Airway epithelial cell (primary cell): ENCODE data around the gene MFSD6L. TPM values are rescaled to one million over a fixed set of nuclear protein-coding genes. Genes with fewer than 3 reads are reported as not detected.

Experiments used
- total RNA-seq: library from RNA; depleted of rRNA; stranded (reverse); fragments of >200 nt; gene quantifications from 2 replicates; pipeline ENCODE4 v1.2.3, GENCODE V29; 2015

Gene MFSD6L, protein sequence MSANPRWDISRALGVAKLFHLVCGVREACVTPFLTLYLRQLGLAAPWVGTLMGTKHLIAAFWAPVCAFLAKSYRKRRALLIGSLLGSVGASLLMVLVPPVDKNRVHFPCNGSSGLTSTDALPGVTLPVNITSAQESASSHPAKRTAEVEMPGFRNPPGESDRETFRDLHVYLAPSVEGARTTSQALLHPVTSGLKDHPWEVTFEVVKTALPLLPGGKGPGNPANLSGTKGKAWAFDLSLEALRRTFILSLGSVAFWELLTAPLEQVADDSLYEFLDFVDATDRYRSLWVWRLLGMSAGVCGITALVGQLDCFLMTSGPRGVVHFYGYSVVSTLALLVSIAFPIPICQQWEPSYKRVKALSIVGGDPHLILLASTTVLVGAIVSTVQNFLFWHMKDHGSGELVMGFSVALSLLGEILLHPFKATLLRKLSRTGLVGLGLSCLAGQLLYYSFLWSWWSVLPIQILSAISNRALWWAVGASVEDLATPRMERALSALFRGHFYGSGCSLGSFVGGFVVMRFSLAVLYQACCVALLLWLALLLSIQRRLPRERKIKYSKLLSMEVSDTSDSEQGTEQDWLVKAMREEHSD
- total RNA-seq, result not detected in 2 replicates

DNA sequence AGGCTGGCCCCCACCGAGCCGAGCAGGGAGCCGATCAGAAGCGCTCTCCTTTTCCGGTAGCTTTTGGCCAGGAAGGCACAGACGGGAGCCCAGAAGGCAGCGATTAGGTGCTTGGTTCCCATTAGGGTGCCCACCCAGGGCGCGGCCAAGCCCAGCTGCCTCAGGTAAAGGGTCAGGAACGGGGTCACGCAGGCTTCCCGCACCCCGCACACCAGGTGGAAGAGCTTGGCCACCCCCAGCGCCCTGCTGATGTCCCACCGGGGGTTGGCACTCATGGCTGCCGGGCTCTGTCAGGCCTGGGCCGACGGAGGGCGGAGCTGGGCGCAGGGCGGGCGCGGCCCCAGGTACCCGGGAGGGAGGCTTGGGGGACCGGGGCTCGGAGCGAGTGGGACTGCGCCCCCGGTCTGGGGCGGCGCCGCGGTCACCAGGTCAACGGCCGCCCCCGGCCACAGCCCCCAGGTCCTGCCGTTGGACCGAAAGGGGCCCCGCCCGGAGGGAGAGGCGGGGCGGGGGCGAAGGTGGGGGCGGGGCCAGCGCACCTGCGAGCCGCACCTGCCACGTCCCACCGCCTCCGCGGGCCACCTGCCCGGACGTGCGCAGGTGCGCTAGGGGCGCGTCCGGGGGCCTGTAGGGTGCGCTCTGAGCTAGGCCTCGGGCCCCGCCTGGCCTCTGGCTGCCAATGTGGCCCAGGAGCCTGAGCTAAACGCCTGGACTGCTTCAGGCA lies at the start of gene MFSD6L:
TSS of gene MFSD6L (minus strand) at position 520 of the 724 bp plus-strand sequence. CDS start at position 275, 245 bp downstream.

GRCh38 chr17:8758137-8758596 lies 41.0 kb downstream of the MFSD6L start, which contains the start of gene SPDYE4:
Gene SPDYE4, minus strand, starts transcription at chr17:8758546. Its CDS starts 164 bp downstream, at chr17:8758382.

Other genes starting within 250 kb of the MFSD6L start
- gene MYH10, start 168.6 kb downstream of the MFSD6L start, total RNA-seq, result 53.5 and 68.9 TPM in 2 replicates
- gene CCDC42, start 54.5 kb downstream of the MFSD6L start, total RNA-seq, result not detected in 2 replicates
- gene SPDYE4, start 40.8 kb downstream of the MFSD6L start, total RNA-seq, result not detected in 2 replicates
- gene PIK3R6, start 68.3 kb upstream of the MFSD6L start, total RNA-seq, result 0.07 TPM in 1 of 2 replicates, not detected in the other
- 0.56 TPM in 1 of 2 replicates, not detected in the other for gene PIK3R5, start 166.3 kb upstream of the MFSD6L start, total RNA-seq
- 1.7 and 1.8 TPM in 2 replicates for gene NTN1, start 222.1 kb upstream of the MFSD6L start, total RNA-seq